Calu3 (cell line): ENCODE results near the gene RILPL2. TPM values are rescaled to one million over a fixed set of nuclear protein-coding genes. Genes with fewer than 3 reads are reported as not detected.
"Not testable (repeated sequence)": the region's sequence is repeated elsewhere in the genome, so short reads cannot be mapped to it uniquely, and the experiment has no call there.

Experiments
- BruUV-seq: library from RNA; stranded (reverse); fragments of 400-500 nt; replicated peaks from 2 replicates; lab custom pipeline; 2021; lab: Mats Ljungman, UMichigan
- CTCF ChIA-PET: fragments of 300-600 bp; sonication (Branson Sonifier 250); formaldehyde crosslinking; loops from one replicate; lab custom pipeline; 2022; ENCODE audit warnings: antibody characterized with exemption; lab: Charles Lee
- DNase-seq: peaks from one replicate; pipeline ENCODE4 v3.0.0; 2022
- H3K27ac Mint-ChIP-seq: one replicate; pipeline ENCODE4 v1.8.0; 2022; ENCODE audit warnings: mixed read lengths; ENCODE audit not compliant: unreplicated experiment
- H3K27me3 Mint-ChIP-seq: one replicate; pipeline ENCODE4 v1.8.0; 2022; ENCODE audit warnings: mixed read lengths; ENCODE audit not compliant: unreplicated experiment
- H3K36me3 Mint-ChIP-seq: one replicate; pipeline ENCODE4 v1.8.0; 2022; ENCODE audit warnings: mild to moderate bottlenecking, moderate library complexity, mixed read lengths; ENCODE audit not compliant: insufficient read depth, unreplicated experiment
- H3K4me1 Mint-ChIP-seq: one replicate; pipeline ENCODE4 v1.8.0; 2022; ENCODE audit warnings: mild to moderate bottlenecking, low read depth, mixed read lengths; ENCODE audit not compliant: unreplicated experiment
- H3K4me3 Mint-ChIP-seq: one replicate; pipeline ENCODE4 v1.8.0; 2022; ENCODE audit warnings: mild to moderate bottlenecking, low read depth, moderate library complexity, mixed read lengths; ENCODE audit not compliant: unreplicated experiment
- H3K9me3 Mint-ChIP-seq: one replicate; pipeline ENCODE4 v1.8.0; 2022; ENCODE audit warnings: low read depth, mixed read lengths; ENCODE audit not compliant: unreplicated experiment
- CTCF ChIP-seq: fragments of 200-600 bp; IDR thresholded peaks from one replicate; pipeline ENCODE4 v1.8.0; 2022; ENCODE audit warnings: antibody characterized with exemption; ENCODE audit not compliant: unreplicated experiment
- intact Hi-C: fragments of 100-400 bp; cut with micrococcal nuclease; formaldehyde crosslinking; loops from one replicate; pipeline ENCODE4 v1.10.0; 2022; ENCODE audit not compliant: unreplicated experiment
- total RNA-seq: library from RNA; stranded (reverse); gene quantifications from 2 replicates; pipeline ENCODE4 v1.2.3, GENCODE V29; 2022

RILPL2 gene
- total RNA-seq, 1 experiment from 2014 or later = 2.8 TPM

DNA sequence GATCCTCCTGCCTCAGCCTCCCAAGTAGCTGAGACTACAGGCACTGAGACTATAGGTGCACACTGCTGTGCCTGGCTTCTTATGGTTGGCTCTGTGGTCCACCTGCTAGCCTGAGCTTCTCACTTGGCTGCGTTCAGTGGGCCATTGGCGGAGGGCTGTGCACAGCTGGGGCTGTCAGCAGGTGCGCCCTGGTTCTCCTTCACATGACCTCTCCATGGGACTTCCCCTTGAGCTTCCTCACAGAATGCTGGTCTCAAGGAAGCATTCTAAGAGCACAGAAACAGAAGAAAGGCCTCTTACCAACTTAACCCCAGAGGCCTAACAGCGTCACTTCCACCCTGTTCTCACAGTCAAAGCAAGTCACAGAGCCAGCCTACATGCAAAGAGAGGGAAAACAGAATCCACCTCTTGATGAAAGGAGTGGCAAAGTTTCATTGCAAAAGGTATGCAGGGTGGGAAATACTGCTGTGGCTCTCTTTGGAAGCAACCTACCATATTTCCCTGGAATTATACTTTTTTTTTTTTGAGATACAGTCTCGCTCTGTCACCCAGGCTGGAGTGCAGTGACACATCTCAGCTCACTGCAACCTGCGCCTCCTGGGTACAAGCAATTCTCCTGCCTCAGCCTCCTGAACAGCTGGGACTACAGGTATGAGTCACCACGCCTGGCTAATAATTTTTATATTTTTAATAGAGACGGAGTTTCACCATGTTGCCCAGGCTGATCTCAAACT lies 9.3 kb downstream of the RILPL2 start:
- BruUV-seq = no TSS peak
- Mint-ChIP-seq H3K9me3 (no peaks in the 10 kb centered on the region), H3K27me3 (no peaks in the 10 kb centered on the region), H3K27ac (no peak overlapping the region), H3K36me3 (peaks cover 5% of the 10 kb centered on the region), H3K4me1 (no peaks in the 10 kb centered on the region), H3K4me3 (no peak overlapping the region)
- DNase-seq = no peak
- CTCF ChIA-PET = no interaction called here
- no peak for TF ChIP-seq CTCF
- intact Hi-C loops = no loop called here

GRCh38 chr12:123421314-123421713 lies 15.2 kb downstream of the RILPL2 start:
- Mint-ChIP-seq H3K36me3 (no peaks in the 10 kb centered on the region), H3K9me3 (no peaks in the 10 kb centered on the region), H3K4me1 (no peaks in the 10 kb centered on the region), H3K4me3 (no peak overlapping the region), H3K27me3 (no peaks in the 10 kb centered on the region), H3K27ac (no peak overlapping the region)
- CTCF ChIA-PET = interaction anchor here (0.7 kb wide), 1 partner anchor 653 kb away, joined by 3 read pairs; no protein-coding TSS in a partner anchor
- BruUV-seq = no TSS peak
- no peak for DNase-seq
- intact Hi-C loops = no loop called here
- no peak for TF ChIP-seq CTCF

DNA sequence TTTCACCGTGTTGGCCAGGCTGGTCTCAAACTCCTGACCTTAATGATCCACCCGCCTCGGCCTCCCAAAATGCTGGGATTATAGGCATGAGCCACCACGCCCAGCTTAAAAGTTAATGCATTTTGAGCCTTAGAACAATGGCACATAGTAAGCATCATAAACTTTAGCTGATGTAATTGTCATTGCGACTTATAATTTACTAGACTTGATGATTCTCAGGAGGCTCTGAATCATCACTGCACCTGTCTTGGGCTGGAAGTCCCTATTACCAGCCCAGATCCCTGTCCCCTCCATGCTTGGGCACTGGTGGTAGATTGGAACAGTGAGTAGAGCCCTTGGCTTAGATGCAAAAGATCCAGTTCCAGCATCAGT lies 26.5 kb downstream of the RILPL2 start:
- BruUV-seq = no TSS peak
- Mint-ChIP-seq H3K4me3 (no peak overlapping the region), H3K36me3 (peaks cover 35% of the 10 kb centered on the region), H3K9me3 (no peaks in the 10 kb centered on the region), H3K4me1 (no peaks in the 10 kb centered on the region), H3K27me3 (no peaks in the 10 kb centered on the region), H3K27ac (no peak overlapping the region)
- CTCF ChIA-PET = interaction anchor here (0.7 kb wide), 2 partner anchors 45 to 462 kb away, joined by 6 read pairs; no protein-coding TSS in a partner anchor
- DNase-seq = no peak
- intact Hi-C loops = no loop called here
- TF ChIP-seq CTCF = no peak

DNA sequence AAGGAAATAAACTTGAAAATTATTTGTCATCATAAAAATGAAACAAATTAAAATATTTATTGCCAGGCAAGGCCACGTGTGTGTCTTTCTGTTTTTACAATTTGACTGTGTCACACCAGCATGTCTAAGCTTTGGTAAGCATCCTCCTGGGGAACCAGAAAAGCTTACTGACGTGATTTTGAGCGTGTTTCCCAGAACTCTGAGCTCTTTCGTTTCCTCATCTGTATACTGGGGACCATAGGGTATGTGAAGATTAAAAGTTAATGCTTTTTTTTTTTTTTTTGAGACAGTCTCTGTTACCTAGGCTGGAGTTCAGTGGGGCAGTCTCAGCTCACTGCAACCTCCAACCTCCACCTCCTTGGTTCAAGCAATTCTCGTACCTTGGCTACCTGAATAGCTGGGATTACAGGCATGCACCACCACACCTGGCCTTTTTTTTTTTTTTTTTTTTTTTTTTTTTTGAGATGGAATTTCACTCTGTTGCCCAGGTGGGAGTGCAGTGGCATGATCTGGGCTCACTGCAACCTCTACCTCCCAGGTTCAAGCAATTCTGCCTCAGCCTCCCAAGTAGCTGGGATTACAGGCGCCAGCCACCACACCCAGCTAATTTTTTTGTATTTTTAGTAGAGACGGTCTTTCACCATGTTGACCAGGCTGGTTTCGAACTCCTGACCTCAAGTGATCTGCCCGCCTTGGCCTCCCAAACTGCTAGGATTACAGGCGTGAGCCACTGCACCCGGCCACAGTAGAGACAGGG lies 27.0 kb downstream of the RILPL2 start:
- CTCF ChIA-PET = interaction anchor here (0.6 to 0.7 kb wide), 3 partner anchors 44 to 470 kb away, joined by 3 to 6 read pairs (median 4); no protein-coding TSS in a partner anchor
- BruUV-seq = not testable (repeated sequence)
- peaks cover 38% of the 10 kb centered on the region for H3K36me3 Mint-ChIP-seq

DNA sequence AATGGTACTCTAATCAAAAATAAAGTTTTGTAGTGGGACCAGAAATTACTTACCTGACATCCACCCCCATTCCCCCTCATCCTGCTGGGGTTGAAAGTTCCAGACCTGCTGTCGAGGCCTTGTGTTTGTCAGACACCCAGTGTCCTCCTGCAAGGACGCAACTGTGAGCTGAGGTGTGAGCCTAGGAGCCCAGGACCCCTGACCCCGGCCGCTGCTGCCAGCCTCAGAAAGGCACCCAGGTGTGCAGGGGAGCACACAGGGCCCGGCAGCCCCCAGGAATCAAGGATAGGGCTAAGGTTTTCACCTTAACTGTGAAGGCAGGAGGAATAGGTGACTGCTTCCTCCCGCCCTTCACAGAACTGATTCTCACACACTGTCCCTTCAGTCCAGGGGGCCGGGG lies 27.9 kb downstream of the RILPL2 start:
- BruUV-seq = TSS peak; percentile 62
- H3K9me3 Mint-ChIP-seq, H3K27me3 Mint-ChIP-seq, DNase-seq, intact Hi-C loops, H3K4me3 Mint-ChIP-seq, H3K27ac Mint-ChIP-seq, H3K4me1 Mint-ChIP-seq: not testable (repeated sequence)
- CTCF ChIA-PET = interaction anchor here (0.6 to 0.7 kb wide), 2 partner anchors 210 to 471 kb away, joined by 3 to 4 read pairs; no protein-coding TSS in a partner anchor
- peaks cover 46% of the 10 kb centered on the region for H3K36me3 Mint-ChIP-seq

More for the DNA sequence above, 27.0 kb downstream of the RILPL2 start:
- intact Hi-C loops, H3K4me1 Mint-ChIP-seq, DNase-seq, H3K27me3 Mint-ChIP-seq, H3K4me3 Mint-ChIP-seq, H3K27ac Mint-ChIP-seq, H3K9me3 Mint-ChIP-seq: not testable (repeated sequence)

- H3K36me3 Mint-ChIP-seq = peaks cover 52% of the 10 kb centered on the region
- H3K27ac Mint-ChIP-seq, H3K27me3 Mint-ChIP-seq, H3K9me3 Mint-ChIP-seq, DNase-seq, BruUV-seq, H3K4me3 Mint-ChIP-seq, CTCF ChIA-PET, H3K4me1 Mint-ChIP-seq, intact Hi-C loops: not testable (repeated sequence)
These were observed 28.6 kb downstream of the RILPL2 start for GRCh38 chr12:123407934-123408333.

DNA sequence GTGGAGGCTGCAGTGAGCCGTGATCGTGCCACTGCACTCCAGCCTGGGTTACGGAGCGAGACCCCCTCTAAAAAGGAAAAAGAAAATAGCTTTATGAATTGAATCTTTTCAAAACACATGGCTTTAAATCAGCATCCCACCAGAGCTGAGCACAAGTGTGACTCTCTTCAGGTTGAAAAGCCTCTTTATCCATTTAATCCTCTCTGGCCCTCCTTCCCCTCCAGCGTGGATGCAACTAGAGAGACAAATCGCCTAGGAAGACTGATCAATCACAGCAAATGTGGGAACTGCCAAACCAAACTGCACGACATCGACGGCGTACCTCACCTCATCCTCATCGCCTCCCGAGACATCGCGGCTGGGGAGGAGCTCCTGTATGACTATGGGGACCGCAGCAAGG lies 29.2 kb downstream of the RILPL2 start:
- H3K27me3 Mint-ChIP-seq, H3K4me1 Mint-ChIP-seq, DNase-seq, H3K27ac Mint-ChIP-seq, BruUV-seq, intact Hi-C loops, H3K9me3 Mint-ChIP-seq, H3K4me3 Mint-ChIP-seq: not testable (repeated sequence)
- CTCF ChIA-PET = interaction anchor here (0.6 kb wide), 1 partner anchor 393 kb away, joined by 4 read pairs; no protein-coding TSS in a partner anchor
- peaks cover 56% of the 10 kb centered on the region for H3K36me3 Mint-ChIP-seq
